HG03558 (cell line): ENCODE measurements around the gene TRAPPC1.
A peak's percentile ranks its signal among the peaks of the same experiment; 100 is the strongest.
"Not testable (repeated sequence)": the region's sequence is repeated elsewhere in the genome, so short reads cannot be mapped to it uniquely, and the experiment has no call there.

ENCODE experiments used
- ATAC-seq: cut with Tn5 transposase; IDR thresholded peaks from one replicate; pipeline ENCODE4 v1.9.1; 2021; ENCODE audit warnings: moderate number of reproducible peaks; ENCODE audit not compliant: unreplicated experiment; ENCODE audit errors: extremely low read depth

The TRAPPC1 gene, protein sequence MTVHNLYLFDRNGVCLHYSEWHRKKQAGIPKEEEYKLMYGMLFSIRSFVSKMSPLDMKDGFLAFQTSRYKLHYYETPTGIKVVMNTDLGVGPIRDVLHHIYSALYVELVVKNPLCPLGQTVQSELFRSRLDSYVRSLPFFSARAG

DNA sequence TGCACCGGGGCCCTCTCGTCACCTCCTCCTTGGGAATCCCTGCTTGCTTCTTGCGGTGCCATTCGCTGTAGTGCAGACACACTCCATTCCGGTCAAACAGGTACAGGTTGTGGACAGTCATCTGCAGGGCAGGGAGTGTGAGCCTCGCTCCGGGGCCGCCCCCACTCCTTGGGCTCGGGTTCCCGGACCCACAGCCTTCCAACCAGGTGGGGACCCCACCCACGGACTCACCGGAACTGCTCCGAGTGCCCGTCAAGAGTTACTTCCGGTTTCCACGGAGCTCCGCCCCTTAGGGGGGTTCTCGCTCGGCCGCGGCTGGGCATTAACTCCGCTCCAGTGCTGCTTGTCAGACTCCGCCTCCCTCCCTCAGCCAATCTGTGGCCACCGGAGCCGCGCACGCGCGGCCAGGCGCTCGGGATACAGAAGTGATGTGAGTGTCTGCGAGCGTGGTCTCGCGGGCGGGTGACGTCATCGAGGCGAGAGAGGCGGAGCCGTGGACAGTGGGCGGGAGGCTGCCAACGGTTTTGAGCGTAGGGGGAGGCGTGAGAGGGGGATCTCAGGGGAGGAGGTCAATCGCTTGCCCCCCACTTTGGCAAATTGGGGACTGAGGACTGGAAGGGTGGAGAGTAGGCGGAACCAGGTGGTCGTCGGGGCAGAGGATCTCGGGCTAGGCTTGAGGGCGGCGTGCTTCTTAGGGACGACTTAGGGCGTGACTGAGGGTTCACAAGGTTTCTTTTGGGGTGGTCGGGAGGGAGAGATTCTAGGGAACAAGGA is at the start of gene TRAPPC1, which contains the start of gene CNTROB:
TRAPPC1 (minus strand) TSS at position 238 of the 774 bp plus-strand sequence; CDS start at position 121, 117 bp downstream.
CNTROB (plus strand) TSS at position 498 of the 774 bp plus-strand sequence. CDS start 874 bp downstream, outside the sequence.
- ATAC-seq = peak; percentile 78

DNA sequence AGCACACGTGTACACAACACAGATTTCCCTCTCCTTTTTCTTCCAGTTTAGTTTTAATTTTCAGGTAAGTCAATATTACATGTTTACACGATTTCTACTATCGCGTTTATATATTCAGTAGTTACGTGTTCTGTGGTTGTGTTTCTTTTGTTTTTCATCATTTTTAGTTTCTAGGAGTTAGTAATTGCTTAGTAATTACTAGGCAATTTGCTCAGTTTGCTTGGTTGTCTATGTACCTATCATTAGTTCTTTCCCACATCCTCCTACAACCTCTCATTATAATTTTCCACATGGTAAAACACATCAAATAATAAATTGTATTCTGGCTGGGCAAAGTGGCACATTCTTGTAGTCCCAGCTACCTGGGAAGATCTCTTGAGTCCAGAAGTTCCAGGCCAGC is 46.1 kb upstream of the TRAPPC1 start:
- no peak for ATAC-seq

DNA sequence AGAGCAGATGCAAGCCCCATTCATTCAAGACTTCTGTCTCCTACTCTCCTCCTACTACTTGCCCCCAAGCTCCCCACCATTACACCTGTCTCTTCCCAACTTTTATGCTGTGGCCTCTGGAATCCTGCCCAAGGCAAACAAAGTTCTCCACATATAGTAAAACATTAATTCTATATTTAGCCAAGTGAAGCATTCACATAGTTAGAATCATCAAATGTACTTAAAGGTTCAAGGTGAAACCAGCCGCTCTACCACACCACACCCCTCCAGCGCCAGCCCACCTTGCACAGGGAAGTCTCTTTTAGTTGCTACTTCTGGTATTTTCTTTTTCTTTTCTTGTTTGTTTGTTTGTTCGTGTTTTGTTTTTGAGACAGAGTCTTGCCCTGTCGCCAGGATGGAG is 45.3 kb upstream of the TRAPPC1 start:
- ATAC-seq = no peak

DNA sequence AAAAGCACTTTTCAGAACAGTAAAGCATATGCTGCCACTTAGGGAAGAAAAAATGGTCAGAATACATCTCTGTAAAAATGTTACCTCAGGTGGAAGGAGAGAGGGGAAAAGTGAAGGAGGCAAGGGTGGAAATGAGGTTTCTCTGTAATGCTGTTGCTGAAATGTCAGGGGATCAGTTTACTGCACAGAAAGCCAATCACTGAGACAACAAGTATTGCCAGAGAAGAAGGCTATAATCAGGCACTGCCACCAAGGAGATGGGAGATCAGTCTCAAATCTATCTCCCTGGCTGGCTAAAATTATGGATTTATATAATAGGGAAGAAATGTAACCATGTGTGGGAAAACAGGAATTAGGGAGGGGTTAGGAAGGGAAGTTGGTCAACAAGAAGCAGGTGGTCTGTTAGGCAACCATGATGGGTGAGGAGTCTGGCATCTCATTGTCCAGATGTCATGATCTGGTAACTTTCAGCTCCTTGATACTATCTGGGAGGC is 42.9 kb upstream of the TRAPPC1 start:
- ATAC-seq = no peak

DNA sequence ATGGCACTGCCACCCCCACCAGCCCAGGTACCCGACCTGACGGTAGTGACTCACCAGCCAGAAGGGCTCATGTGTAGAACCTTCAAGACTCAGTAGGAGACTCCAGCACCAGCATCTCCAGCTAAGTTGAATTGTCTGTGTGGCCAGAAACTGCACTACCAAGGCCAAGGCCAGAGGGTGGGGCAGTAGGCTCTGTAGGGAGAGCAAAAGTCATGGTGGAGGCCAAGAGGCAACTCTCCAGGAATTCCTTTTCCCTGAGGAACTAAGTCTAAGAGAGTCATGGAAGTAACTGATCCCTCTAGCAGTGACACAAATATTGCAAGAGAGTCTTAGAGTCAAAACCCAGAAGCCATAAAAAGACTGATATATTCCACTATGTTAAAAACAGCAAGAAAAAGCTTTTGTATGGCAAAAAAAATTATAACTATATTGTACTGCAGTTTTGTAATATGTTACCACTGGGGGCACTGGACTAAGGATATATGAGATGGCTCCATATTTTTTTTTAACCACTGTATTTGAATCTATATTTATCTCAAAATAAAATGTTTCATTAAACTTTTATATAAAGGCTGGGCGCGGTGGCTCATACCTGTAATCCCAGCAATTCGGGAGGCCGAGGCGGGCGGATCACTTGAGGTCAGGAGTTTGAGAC is 40.5 kb upstream of the TRAPPC1 start:
- no peak for ATAC-seq

DNA sequence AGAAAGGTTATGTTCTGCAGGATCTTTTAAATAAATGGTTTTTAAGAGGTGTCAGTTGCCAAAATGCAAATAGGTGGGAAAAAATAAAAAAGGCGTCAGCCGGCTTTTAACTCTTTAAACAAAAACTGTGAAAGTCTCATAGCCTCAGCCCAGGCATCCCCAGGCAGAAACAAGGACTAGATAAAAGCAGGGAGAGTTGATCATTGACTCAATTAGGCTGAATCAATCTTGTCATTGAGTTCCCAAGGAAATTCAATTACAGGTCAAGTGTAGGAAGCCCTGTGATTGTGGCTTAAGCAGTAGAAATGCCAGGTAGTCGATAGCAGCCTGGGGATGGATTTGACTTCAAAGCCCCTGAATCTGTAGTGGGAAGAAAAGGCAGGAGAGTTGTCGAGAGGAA is 39.9 kb upstream of the TRAPPC1 start:
- ATAC-seq = no peak

DNA sequence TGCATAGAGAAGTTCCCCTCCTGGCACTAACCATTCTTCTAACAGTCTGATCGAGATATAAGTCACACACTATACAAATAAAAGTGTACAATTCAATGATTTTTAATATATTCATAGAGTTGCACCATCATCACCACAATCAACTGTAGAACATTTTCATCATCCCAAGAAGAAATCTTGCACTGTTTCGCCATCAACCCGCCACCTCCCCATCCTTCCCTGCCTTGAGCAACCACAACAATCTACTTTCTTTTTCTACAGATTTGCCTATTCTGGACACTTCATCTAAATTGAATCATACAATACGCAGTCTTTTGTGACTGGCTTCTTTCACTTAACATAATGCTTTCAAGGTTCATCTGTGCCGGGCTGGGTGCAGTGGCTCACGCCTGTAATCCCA is 37.7 kb upstream of the TRAPPC1 start:
- no peak for ATAC-seq

DNA sequence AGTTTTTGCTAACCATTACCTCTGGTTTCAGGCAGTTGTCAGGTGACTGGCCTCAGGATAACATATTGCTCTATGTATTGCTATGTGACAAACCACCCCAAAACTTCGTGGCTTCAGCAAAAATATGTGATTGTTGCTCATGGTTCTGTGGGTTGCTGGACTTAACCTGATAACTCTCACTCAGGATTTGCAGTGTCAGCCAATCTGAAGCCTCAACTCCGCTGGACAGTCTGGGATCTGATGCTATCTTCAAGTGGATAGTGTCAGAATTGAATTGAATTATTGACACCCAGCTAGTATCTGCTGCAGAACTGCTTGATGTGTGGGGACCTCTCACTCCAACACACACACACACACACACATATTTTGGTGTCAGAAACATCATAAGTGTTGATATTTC is 36.0 kb upstream of the TRAPPC1 start:
- no peak for ATAC-seq

DNA sequence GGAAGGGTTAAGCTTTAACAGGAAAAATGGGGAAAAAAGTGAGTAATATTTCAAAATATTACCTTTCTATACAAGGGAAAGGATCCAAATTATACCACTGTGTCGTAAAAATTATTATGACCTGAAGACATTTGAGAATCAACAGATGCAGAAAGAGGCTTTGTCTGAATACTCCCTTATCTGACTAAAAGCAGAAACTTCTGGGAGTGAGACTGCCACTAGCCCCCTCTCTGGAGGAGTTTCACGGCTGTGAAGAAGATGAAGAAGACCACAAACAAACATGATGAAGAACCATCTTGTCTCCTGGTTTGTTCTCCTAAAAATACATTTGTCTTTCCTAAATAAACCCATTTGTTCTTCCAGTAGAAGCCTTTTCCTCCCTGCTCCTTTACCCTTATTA is 29.7 kb upstream of the TRAPPC1 start:
- ATAC-seq = no peak

DNA sequence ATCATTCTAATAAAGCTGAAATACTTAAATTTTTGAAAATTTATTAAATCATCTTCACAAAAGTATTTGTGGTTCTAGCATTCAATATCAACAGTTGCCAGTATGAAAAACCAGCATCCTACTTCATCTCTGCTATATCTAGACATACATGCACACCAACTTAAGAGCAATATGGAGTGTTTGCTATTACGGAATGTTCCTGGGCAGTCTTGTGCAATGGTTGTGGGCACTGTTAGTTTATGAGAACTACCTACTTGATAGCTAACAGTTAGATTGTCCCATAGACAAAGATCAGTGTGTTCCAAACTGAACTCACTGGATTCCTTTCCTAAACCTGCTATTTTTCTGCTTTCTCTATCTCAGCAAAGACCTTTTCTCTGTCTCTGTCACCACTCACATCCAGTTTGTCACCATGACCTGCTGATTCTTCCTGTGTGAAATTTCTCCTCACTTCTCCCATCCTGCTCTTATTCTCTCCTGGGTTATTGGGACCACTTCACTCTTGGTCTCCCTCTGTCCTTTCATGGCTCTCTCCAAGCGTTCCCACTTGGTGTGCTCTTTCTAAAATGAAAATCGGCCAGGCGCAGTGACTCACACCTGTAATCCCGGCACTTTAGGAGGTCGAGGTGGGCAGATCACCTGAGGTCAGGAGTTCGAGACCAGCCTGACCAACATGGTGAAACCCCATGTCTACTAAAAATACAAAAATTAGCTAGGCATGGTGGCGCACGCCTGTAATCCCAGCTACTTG is 27.9 kb upstream of the TRAPPC1 start:
- no peak for ATAC-seq

DNA sequence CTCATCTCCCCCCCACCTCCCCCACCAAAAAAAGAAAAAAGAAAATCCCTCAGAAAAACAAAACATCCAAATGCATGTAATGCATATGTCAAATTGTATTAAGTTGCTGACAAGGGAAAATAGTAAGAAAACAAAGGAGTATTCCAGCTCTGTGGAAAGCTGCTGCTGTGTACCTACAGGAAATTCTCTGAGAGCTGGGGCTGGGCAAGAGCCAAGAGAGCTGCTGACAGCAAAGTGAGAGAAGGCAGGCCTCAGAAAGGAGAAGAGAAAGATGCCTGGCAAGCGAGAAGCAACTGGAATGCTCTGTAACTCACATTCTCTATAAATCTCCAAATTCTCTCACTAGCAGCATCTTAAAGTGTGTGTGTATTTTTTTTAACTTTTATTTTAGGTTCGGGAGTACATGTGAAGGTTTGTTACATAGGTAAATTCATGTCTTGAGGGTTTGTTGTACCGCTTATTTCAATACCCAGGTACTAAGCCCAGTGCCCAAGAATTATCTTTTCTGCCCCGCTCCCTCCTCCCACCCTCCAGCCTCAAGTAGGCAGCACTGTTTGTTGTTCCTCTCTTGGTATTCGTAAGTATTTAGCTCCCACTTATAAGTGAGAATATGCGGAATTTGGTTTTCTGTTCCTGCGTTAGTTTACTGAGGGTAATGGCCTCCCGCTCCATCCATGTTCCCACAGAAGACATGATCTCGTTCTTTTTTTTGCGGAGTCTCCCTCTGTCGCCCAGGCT is 24.7 kb upstream of the TRAPPC1 start:
- no peak for ATAC-seq

DNA sequence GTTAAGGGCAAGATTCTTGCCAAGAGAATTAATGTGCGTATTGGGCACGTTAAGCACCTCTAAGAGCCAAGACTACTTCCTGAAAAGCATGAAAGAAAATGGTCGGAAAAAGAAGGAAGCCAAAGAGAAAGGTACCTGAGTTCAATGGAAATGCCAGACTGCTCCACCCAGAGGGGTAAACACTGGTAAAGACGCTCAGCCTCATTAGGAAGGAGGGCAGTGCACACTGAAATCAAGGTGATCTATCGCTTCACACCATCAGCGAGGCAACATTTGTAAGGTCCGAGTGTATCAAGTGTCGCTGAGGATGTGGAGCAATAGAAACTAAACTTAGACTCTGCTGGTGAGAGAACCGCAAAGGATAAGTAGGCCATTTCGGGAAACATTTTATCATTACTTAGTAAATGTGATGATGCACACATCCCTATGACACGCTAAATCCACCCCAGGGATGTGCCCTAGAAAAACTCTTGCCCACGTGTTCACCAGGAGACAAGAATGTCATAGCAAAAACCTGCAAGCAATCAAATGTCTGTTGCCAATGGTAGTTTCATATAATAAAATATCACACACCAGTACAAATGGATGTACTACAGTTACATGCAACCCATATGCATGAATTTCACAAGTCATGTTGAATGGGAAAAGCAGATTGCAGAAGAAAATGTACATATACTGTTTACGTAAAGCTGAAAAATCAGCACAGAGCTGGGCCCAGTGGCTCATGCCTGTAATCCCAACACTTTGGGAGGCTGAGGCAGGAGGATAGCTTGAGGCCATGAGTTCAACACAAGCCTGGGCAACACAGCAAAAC is 23.9 kb upstream of the TRAPPC1 start:
- ATAC-seq = no peak

DNA sequence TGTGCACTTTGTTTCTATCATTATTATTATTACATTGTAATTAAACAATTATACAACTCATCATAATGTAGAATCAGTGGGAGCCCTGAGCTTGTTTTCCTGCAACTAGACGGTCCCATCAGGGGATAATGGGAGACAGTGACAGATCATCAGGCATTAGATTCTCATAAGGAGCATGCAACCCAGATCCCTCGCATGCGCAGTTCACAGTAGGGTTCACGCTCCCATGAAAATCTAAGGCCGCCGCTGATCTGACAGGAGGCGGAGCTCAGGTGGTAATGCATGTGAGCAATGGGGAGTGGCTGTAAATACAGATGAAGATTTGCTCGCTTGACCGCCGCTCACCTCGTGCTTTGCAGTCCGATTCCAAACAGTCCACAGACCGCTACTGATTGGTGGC is 21.5 kb upstream of the TRAPPC1 start:
- ATAC-seq = not testable (repeated sequence)

DNA sequence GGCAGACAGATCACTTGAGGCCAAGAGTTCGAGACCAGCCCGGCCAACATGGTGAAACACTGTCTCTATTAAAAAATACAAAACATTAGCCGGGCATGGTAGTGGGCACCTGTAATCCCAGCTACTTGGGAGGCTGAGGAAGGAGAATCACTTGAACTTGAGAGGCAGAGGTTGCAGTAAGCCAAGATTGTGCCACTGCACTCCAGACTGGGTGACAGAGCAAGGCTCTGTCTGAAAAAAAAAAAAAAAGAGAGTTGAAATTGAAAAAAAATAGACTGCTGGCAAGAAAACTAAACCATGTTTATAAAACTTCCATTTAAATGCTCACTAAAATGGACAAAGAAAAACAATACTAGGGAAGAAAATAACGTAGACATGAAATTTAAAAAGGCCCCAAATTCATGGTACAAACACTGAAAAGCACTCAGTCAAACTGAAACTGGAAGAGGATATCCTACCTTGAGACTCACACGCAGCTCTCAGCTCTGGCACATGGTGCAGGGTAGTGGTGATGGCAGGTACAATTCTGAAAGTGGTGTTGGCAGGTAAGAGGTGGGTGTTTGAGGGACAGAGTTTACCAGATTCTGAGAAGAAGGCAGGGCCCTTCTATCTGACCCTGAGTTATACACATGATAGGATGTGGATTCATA is 19.5 kb upstream of the TRAPPC1 start:
- no peak for ATAC-seq

DNA sequence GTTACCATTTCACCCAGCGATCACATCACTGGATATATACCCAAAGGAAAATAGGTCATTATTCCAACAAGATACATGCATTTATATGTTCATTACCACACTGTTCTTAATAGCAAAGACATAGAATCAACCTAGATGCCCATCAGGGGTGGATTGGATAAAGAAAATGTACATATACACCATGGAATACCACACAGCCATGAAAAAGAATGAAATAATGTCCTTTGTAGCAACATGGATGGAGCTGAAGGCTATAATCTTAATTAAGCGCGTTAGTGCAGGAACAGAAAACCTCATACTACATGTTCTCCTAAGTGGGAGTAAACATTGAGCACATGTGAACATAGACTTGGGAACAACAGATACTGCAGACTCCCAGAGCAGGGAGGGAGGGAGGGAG is 18.8 kb upstream of the TRAPPC1 start:
- ATAC-seq = no peak

DNA sequence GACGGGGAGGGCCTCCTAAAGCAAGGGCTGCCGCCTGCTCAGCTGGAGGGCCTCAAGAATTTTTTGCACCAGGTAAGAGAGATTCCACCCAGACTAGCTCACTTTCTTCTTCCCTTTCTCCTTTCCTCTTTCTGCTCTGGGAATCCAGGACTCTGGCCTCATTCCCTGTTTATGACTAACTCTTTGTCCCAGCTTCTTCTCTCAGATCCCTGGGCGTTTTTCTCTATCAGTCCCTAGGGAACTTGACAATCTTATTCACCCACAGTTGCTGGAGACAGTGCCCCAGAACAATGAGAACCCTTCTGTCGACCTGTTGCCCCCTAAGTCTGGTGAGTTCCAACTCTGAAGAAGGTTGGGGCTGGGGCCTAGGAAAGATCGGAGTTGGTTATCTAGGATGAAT is 15.9 kb upstream of the TRAPPC1 start:
- ATAC-seq = no peak

DNA sequence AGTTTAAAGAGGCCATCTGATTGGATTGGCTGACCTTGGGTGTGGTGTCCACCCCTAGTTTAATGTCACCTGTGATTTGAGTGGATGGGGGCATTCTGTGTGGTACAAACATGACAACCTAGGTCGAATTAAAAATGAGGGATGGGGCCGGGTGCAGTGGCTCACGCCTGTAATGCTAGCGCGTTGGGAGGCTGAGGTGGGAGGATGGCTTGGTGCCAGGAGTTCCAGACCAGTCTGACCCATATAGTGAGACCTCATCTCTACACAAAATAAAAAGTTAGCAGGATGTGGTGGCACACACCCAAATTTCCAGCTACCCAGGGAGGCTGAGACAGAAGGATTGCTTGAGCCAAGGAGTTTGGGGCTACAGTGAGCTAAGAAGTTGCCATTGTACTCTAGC is 14.7 kb upstream of the TRAPPC1 start:
- no peak for ATAC-seq

DNA sequence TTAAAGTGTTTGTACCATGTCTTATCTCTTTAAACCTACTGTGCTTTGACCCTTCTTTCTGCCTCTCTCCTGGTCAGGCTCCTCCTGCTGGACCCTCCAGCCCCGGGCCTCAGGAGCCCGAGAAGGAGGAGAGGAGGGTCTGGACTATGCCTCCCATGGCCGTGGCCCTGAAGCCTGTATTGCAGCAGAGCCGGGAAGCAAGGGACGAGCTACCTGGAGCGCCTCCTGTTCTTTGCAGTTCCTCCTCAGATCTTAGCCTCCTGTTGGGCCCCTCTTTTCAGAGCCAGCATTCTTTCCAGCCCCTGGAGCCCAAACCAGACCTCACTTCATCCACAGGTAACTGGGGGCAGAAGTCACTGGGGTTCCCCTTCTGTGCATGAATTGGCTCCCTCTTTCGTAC is 13.9 kb upstream of the TRAPPC1 start:
- no peak for ATAC-seq

DNA sequence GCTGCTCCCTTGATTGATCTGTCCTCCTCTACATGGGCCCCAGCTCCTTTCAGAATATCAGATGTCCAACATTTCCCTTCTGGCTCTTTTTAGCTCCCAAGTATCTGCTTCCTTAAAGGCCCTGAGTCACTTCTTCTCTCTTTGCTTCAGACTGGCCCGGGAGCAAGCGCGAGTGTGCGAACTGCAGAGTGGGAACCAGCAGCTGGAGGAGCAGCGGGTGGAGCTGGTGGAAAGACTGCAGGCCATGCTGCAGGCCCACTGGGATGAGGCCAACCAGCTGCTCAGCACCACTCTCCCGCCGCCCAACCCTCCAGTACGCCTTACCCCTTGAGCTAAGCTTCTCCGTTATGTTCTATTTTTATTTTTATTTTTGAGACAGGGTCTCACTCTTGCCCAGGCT is 12.6 kb upstream of the TRAPPC1 start:
- no peak for ATAC-seq
